IMR-90 (cell line): ENCODE results near the gene SPESP1. TPM values are rescaled to one million over a fixed set of nuclear protein-coding genes. Genes with fewer than 3 reads are reported as not detected.

ENCODE experiments used
- ATAC-seq: fragments of 200-7000 bp; cut with Tn5 transposase; 2 replicates; pipeline ENCODE4 v1.9.1; 2020; ENCODE audit warnings: low read depth, mild to moderate bottlenecking, moderate library complexity
- BruUV-seq: library from RNA; stranded (reverse); fragments of 400-500 nt; replicated peaks from 2 replicates; lab custom pipeline; 2021; lab: Mats Ljungman, UMichigan
- CTCF ChIA-PET: fragments of 300-600 bp; formaldehyde crosslinking; extraction: SDS; loops from one replicate; lab custom pipeline; 2021; ENCODE audit warnings: antibody characterized with exemption; lab: Yijun Ruan, JAX
- POLR2A ChIA-PET: fragments of 300-600 bp; sonication (Branson Sonifier 250); formaldehyde crosslinking; loops from one replicate; lab custom pipeline; 2022; ENCODE audit warnings: antibody characterized with exemption; ENCODE audit not compliant: unreplicated experiment; lab: Charles Lee
- DNase-seq: peaks from one replicate; pipeline ENCODE4 v3.0.0; 2013
- H2AFZ ChIP-seq: replicated peaks from 2 replicates; pipeline ENCODE3; 2013; ENCODE audit warnings: low read length, mild to moderate bottlenecking; ENCODE audit not compliant: poor library complexity
- H2AK5ac ChIP-seq: 2 replicates; pipeline ENCODE4 v1.6.1; 2013; ENCODE audit warnings: low read depth, low read length, inconsistent platforms
- H2AK9ac ChIP-seq: replicated peaks from 2 replicates; pipeline ENCODE3; 2013; ENCODE audit warnings: mild to moderate bottlenecking, low read depth, low read length, moderate library complexity; ENCODE audit not compliant: poor library complexity
- H2BK120ac ChIP-seq: 2 replicates; pipeline ENCODE4 v1.6.1; 2013; ENCODE audit warnings: low read depth, low read length, inconsistent platforms
- H2BK15ac ChIP-seq: 3 replicates; pipeline ENCODE4 v1.6.1; 2013; ENCODE audit warnings: low read depth, low read length, inconsistent platforms
- H2BK20ac ChIP-seq: 2 replicates; pipeline ENCODE4 v1.6.1; 2013; ENCODE audit warnings: low read depth, mild to moderate bottlenecking, inconsistent platforms, low read length, moderate library complexity
- H2BK5ac ChIP-seq: 2 replicates; pipeline ENCODE4 v1.6.1; 2013; ENCODE audit warnings: mild to moderate bottlenecking, low read depth, low read length, inconsistent platforms; ENCODE audit not compliant: poor library complexity, severe bottlenecking
- H3K14ac ChIP-seq: replicated peaks from 2 replicates; pipeline ENCODE4 v1.6.1; 2013; ENCODE audit warnings: low read depth, low read length, inconsistent platforms
- H3K18ac ChIP-seq: 2 replicates; pipeline ENCODE4 v1.6.1; 2013; ENCODE audit warnings: low read depth, low read length, control low read depth
- H3K23ac ChIP-seq: 2 replicates; pipeline ENCODE4 v1.6.1; 2013; ENCODE audit warnings: low read depth, low read length, inconsistent platforms
- H3K27ac ChIP-seq: 2 replicates; pipeline ENCODE4 v1.5.1; 2013; ENCODE audit warnings: mild to moderate bottlenecking, control low read depth, low read length; ENCODE audit not compliant: insufficient read depth
- H3K27me3 ChIP-seq: 2 replicates; pipeline ENCODE4 v1.6.1; 2013; ENCODE audit warnings: low read length; ENCODE audit not compliant: control insufficient read depth, insufficient read depth
- H3K36me3 ChIP-seq: 2 replicates; pipeline ENCODE4 v1.6.1; 2013; ENCODE audit warnings: low read length, mixed read lengths; ENCODE audit not compliant: control insufficient read depth, insufficient read depth
- H3K4ac ChIP-seq: 2 replicates; pipeline ENCODE4 v1.6.1; 2013; ENCODE audit warnings: low read depth, low read length, inconsistent platforms
- H3K4me1 ChIP-seq: 2 replicates; pipeline ENCODE4 v1.6.1; 2013; ENCODE audit warnings: low read length, mixed read lengths; ENCODE audit not compliant: control insufficient read depth, insufficient read depth
- H3K4me2 ChIP-seq: 2 replicates; pipeline ENCODE4 v1.6.1; 2013; ENCODE audit warnings: low read depth, mild to moderate bottlenecking, control low read depth, low read length, moderate library complexity
- H3K4me3 ChIP-seq: 2 replicates; pipeline ENCODE4 v1.5.1; 2013; ENCODE audit warnings: low read depth, mild to moderate bottlenecking, control low read depth, low read length, moderate library complexity; ENCODE audit not compliant: insufficient read depth
- H3K56ac ChIP-seq: 2 replicates; pipeline ENCODE4 v1.6.1; 2013; ENCODE audit warnings: low read length, inconsistent platforms; ENCODE audit not compliant: insufficient read depth; ENCODE audit errors: extremely low read depth
- H3K79me1 ChIP-seq, 2 experiments: 2 replicates each; pipeline ENCODE4 v1.6.1; 2013; ENCODE audit warnings: low read length in 2 of 2, inconsistent platforms in 1 of 2, low read depth in 1 of 2
- H3K9ac ChIP-seq: 2 replicates; pipeline ENCODE4 v1.6.1; 2013; ENCODE audit warnings: low read depth, low read length, control low read depth
- H3K9me1 ChIP-seq: 2 replicates; pipeline ENCODE4 v1.6.1; 2013; ENCODE audit warnings: low read length, inconsistent platforms; ENCODE audit not compliant: insufficient read depth
- H3K9me3 ChIP-seq: 2 replicates; pipeline ENCODE4 v1.6.1; 2013; ENCODE audit warnings: low read length; ENCODE audit not compliant: control insufficient read depth, insufficient read depth
- H4K20me1 ChIP-seq: 2 replicates; pipeline ENCODE4 v1.6.1; 2013; ENCODE audit warnings: low read length, inconsistent platforms; ENCODE audit not compliant: insufficient read depth
- H4K5ac ChIP-seq: 2 replicates; pipeline ENCODE4 v1.6.1; 2013; ENCODE audit warnings: mild to moderate bottlenecking, low read depth, low read length, control low read depth
- H4K8ac ChIP-seq, 2 experiments: 2 replicates each; pipeline ENCODE4 v1.6.1; 2013; ENCODE audit warnings: low read depth in 2 of 2, low read length in 2 of 2, control low read depth in 1 of 2, inconsistent platforms in 1 of 2
- H4K91ac ChIP-seq: 2 replicates; pipeline ENCODE4 v1.6.1; 2013; ENCODE audit warnings: low read depth, low read length, inconsistent platforms; ENCODE audit not compliant: insufficient read depth
- BHLHE40 ChIP-seq: fragments of 150-350 bp; IDR thresholded peaks from 2 replicates; pipeline ENCODE4 v1.6.1; 2016; ENCODE audit warnings: mild to moderate bottlenecking, low read depth, low read length
- CEBPB ChIP-seq: IDR thresholded peaks from 2 replicates; pipeline ENCODE4 v1.6.1; 2012; ENCODE audit warnings: low read depth, low read length, improper control_type of control experiment
- CHD1 ChIP-seq: IDR thresholded peaks from 2 replicates; pipeline ENCODE4 v1.6.1; 2012; ENCODE audit warnings: low read depth, low read length, improper control_type of control experiment
- CTCF ChIP-seq: conservative IDR thresholded peaks from 2 replicates; pipeline ENCODE4 v1.5.1; 2012; ENCODE audit warnings: mild to moderate bottlenecking, low read depth, low read length, improper control_type of control experiment
- FOS ChIP-seq: fragments of 150-350 bp; IDR thresholded peaks from 2 replicates; pipeline ENCODE4 v1.6.1; 2016; ENCODE audit warnings: low read depth, low read length
- MAFK ChIP-seq: IDR thresholded peaks from 2 replicates; pipeline ENCODE4 v1.6.1; 2012; ENCODE audit warnings: low read depth, low read length, improper control_type of control experiment
- MXI1 ChIP-seq: IDR thresholded peaks from 2 replicates; pipeline ENCODE4 v1.6.1; 2012; ENCODE audit warnings: low read depth, mild to moderate bottlenecking, low read length, moderate library complexity, borderline replicate concordance
- NFE2L2 ChIP-seq: fragments of 150-350 bp; IDR thresholded peaks from 2 replicates; pipeline ENCODE4 v1.6.1; 2016; ENCODE audit warnings: low read depth, mild to moderate bottlenecking, low read length
- POLR2A ChIP-seq: IDR thresholded peaks from 2 replicates; pipeline ENCODE4 v1.6.1; 2012; ENCODE audit warnings: mild to moderate bottlenecking, low read depth, low read length
- RAD21 ChIP-seq: IDR thresholded peaks from 2 replicates; pipeline ENCODE4 v1.6.1; 2012; ENCODE audit warnings: low read length, improper control_type of control experiment
- RCOR1 ChIP-seq: IDR thresholded peaks from 2 replicates; pipeline ENCODE4 v1.6.1; 2012; ENCODE audit warnings: mild to moderate bottlenecking, low read length, improper control_type of control experiment; ENCODE audit not compliant: insufficient replicate concordance
- SMC3 ChIP-seq: fragments of 150-350 bp; IDR thresholded peaks from 2 replicates; pipeline ENCODE4 v1.6.1; 2016; ENCODE audit warnings: low read depth, mild to moderate bottlenecking, antibody characterized with exemption, low read length, moderate library complexity
- WGBS, 2 experiments: methylation state at CpG; one replicate each; pipeline versions ENCODE4 v1.1.5 to v1.1.7; 2013; ENCODE audit warnings: missing lambda C conversion rate in 2 of 2; ENCODE audit not compliant: insufficient read length in 1 of 2; ENCODE audit errors: extremely low coverage in 2 of 2; 5-methylcytosine and 5-hydroxymethylcytosine counted together
- dilution Hi-C: fragments of 300-500 bp; cut with HindIII; formaldehyde crosslinking; loops from one replicate; pipeline ENCODE4 v1.14.3; 2018; ENCODE audit warnings: low sequenced_read_pairs; ENCODE audit not compliant: unreplicated experiment
- in situ Hi-C: fragments of 300-500 bp; cut with MboI; formaldehyde crosslinking; loops from 3 replicates; pipeline ENCODE4 v1.14.3; 2019; ENCODE audit warnings: low sequenced_read_pairs, inconsistent platforms, mixed read lengths
- intact Hi-C: fragments of 100-400 bp; cut with micrococcal nuclease; formaldehyde crosslinking; loops from 2 replicates; pipeline ENCODE4 v1.10.0; 2022
- polyA plus RNA-seq, 3 experiments: library from polyadenylated mRNA; depleted of rRNA; stranded (reverse); fragments of >200 nt; gene quantifications; 2 replicates each; pipeline ENCODE4 v1.2.3, GENCODE V29; 2012; ENCODE audit warnings: low replicate concordance in 1 of 3
- total RNA-seq: library from RNA; depleted of rRNA; stranded (reverse); fragments of >200 nt; gene quantifications from 2 replicates; pipeline ENCODE4 v1.2.3, GENCODE V29; 2012

The SPESP1 gene
- total and polyA plus RNA-seq, 2 of the 4 experiments (the other 2 are of a cell fraction) = 2.9 to 3.0 TPM

GRCh38 chr15:68887120-68887519 lies 43.2 kb upstream of the SPESP1 start:
- Histone ChIP-seq H3K56ac (no peak overlapping the region), H2BK20ac (no peak overlapping the region), H4K91ac (no peak overlapping the region), H3K4me2 (no peak overlapping the region), H3K23ac (no peak overlapping the region), H3K27ac (no peak overlapping the region), H3K9ac (no peak overlapping the region), H3K4me1 (no peaks in the 10 kb centered on the region), H3K14ac (no peak overlapping the region), H3K4me3 (no peak overlapping the region), H3K27me3 (peaks cover 23% of the 10 kb centered on the region), H3K79me1 (no peaks in the 10 kb centered on the region), H2BK120ac (no peak overlapping the region), H4K5ac (no peak overlapping the region), H2BK15ac (no peak overlapping the region), H2AK9ac (no peak overlapping the region), H3K36me3 (no peaks in the 10 kb centered on the region), H3K18ac (no peak overlapping the region), H2AK5ac (no peak overlapping the region), H3K9me1 (no peaks in the 10 kb centered on the region), H3K4ac (no peak overlapping the region), H4K20me1 (no peaks in the 10 kb centered on the region), H2BK5ac (no peak overlapping the region), H2AFZ (no peak overlapping the region), H4K8ac (no peak overlapping the region), H3K9me3 (no peaks in the 10 kb centered on the region)
- CTCF ChIA-PET = no interaction called here
- BruUV-seq = no TSS peak
- TF ChIP-seq NFE2L2 = no peak
- no peak for TF ChIP-seq MAFK
- TF ChIP-seq RCOR1 = no peak
- no peak for TF ChIP-seq MXI1
- no peak for TF ChIP-seq BHLHE40
- no peak for TF ChIP-seq SMC3
- no peak for TF ChIP-seq POLR2A
- no peak for TF ChIP-seq FOS
- no peak for TF ChIP-seq CTCF
- TF ChIP-seq CHD1 = no peak
- no peak for TF ChIP-seq RAD21
- no peak for TF ChIP-seq CEBPB
- no CpG with 5 or more reads among the region's 3 CpGs for WGBS, 2 experiments
- POLR2A ChIA-PET = no interaction called here
- in situ Hi-C loops (no loop called here), intact Hi-C loops (no loop called here), dilution Hi-C loops (no loop called here)
- no peak for ATAC-seq
- DNase-seq = no peak
